Sigmoid colon (tissue), 4 donors: ENCODE measurements around the gene EDRF1.

ENCODE experiments used
- EP300 ChIP-seq, 4 donors: sonication (generic); formaldehyde crosslinking; IDR thresholded peaks; one replicate each; pipeline ENCODE4 v1.6.1; 2017; ENCODE audit warnings: antibody characterized with exemption in 4 of 4
- POLR2A ChIP-seq, 2 donors: fragments of 450-650 bp; IDR thresholded peaks; one replicate each; pipeline ENCODE4 v1.6.1; 2016; ENCODE audit warnings: antibody characterized with exemption in 2 of 2, mild to moderate bottlenecking in 2 of 2, moderate library complexity in 2 of 2
- POLR2AphosphoS5 ChIP-seq, 4 donors: sonication (generic); formaldehyde crosslinking; IDR thresholded peaks; one replicate each; pipeline ENCODE4 v1.6.1; 2017; ENCODE audit warnings: antibody characterized with exemption in 4 of 4
- TF ChIP-seq, protein P1 (sequence below), 4 experiments: fragments of 450-650 bp in 3 of 4; fragments of 200-600 bp in 1 of 4; IDR thresholded peaks; one replicate each; pipeline ENCODE4 v1.5.1; 2016 to 2019; ENCODE audit warnings: antibody characterized with exemption in 4 of 4, mild to moderate bottlenecking in 3 of 4, moderate library complexity in 2 of 4

DNA sequence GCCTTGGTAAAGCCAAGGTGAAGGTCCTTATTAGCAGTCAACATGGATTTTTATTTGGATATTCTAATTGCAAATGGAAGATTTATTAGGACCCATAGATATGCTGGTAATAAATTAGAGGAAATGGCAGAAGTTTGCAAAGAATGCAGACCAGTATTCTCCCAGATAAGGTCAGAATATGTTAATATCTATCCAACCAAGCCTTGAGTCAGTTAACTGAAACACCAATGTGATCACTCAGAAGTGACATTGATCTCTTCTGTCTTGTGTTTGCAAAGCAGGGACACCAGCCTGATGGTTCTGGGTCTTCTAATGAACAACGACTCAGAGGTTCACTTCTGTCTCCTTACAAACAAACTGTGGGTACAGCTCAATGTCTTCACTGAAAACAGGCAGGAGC, 82.1 kb downstream of the EDRF1 start:
- TF ChIP-seq, protein P1, sequence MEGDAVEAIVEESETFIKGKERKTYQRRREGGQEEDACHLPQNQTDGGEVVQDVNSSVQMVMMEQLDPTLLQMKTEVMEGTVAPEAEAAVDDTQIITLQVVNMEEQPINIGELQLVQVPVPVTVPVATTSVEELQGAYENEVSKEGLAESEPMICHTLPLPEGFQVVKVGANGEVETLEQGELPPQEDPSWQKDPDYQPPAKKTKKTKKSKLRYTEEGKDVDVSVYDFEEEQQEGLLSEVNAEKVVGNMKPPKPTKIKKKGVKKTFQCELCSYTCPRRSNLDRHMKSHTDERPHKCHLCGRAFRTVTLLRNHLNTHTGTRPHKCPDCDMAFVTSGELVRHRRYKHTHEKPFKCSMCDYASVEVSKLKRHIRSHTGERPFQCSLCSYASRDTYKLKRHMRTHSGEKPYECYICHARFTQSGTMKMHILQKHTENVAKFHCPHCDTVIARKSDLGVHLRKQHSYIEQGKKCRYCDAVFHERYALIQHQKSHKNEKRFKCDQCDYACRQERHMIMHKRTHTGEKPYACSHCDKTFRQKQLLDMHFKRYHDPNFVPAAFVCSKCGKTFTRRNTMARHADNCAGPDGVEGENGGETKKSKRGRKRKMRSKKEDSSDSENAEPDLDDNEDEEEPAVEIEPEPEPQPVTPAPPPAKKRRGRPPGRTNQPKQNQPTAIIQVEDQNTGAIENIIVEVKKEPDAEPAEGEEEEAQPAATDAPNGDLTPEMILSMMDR (IDR thresholded peaks at IDR 0.05): no peak
- no peak for TF ChIP-seq POLR2A (IDR thresholded peaks at IDR 0.05)
- no peak for TF ChIP-seq POLR2AphosphoS5 (IDR thresholded peaks at IDR 0.05)
- TF ChIP-seq EP300 (IDR thresholded peaks at IDR 0.05): no peak
